DND-41 (cell line): Measurements from ENCODE around the gene MEIS3.

Experiments
- ATAC-seq: fragments of 200-7000 bp; cut with Tn5 transposase; 3 replicates; pipeline ENCODE4 v1.9.1; 2021; ENCODE audit warnings: low read depth; ENCODE audit not compliant: insufficient read depth
- DNase-seq: peaks from one replicate; pipeline ENCODE4 v3.0.0-alpha.2; 2020
- H2AFZ ChIP-seq: 2 replicates; pipeline ENCODE4 v1.6.0; 2012; ENCODE audit warnings: low read depth, low read length
- H3K27ac ChIP-seq: 2 replicates; pipeline ENCODE4 v1.5.1; 2012; ENCODE audit warnings: low read length, inconsistent platforms
- H3K27me3 ChIP-seq: fragments of 200-600 bp; sonication (generic); 2 replicates; pipeline ENCODE4 v1.6.0; 2012; ENCODE audit warnings: low read length, mild to moderate bottlenecking, inconsistent platforms; ENCODE audit not compliant: insufficient read depth, poor library complexity
- H3K36me3 ChIP-seq: 2 replicates; pipeline ENCODE4 v1.5.1; 2012; ENCODE audit warnings: low read length, inconsistent platforms; ENCODE audit not compliant: insufficient read depth
- H3K4me1 ChIP-seq: 2 replicates; pipeline ENCODE4 v1.5.1; 2012; ENCODE audit warnings: mild to moderate bottlenecking, low read length; ENCODE audit not compliant: insufficient read depth
- H3K4me2 ChIP-seq: 2 replicates; pipeline ENCODE4 v1.6.0; 2012; ENCODE audit warnings: mild to moderate bottlenecking, moderate library complexity, low read length, inconsistent platforms; ENCODE audit not compliant: insufficient read depth
- H3K4me3 ChIP-seq, 2 experiments: fragments of 200-600 bp in 1 of 2; shearing (Covaris generic) in 1 of 2; 2 replicates each; pipeline ENCODE4 v1.5.1; 2012 to 2016; ENCODE audit warnings: inconsistent platforms in 2 of 2, low read length in 2 of 2, mild to moderate bottlenecking in 2 of 2, low read depth in 1 of 2, moderate library complexity in 1 of 2
- H3K79me2 ChIP-seq: 2 replicates; pipeline ENCODE4 v1.6.0; 2012; ENCODE audit warnings: low read length, inconsistent platforms; ENCODE audit not compliant: insufficient read depth
- H3K9ac ChIP-seq: 2 replicates; pipeline ENCODE4 v1.6.0; 2012; ENCODE audit warnings: low read depth, mild to moderate bottlenecking, inconsistent platforms, low read length, moderate library complexity
- H3K9me3 ChIP-seq: 2 replicates; pipeline ENCODE4 v1.5.1; 2012; ENCODE audit warnings: low read length, moderate library complexity, mild to moderate bottlenecking, inconsistent platforms; ENCODE audit not compliant: insufficient read depth, severe bottlenecking
- H4K20me1 ChIP-seq: 2 replicates; pipeline ENCODE4 v1.6.0; 2012; ENCODE audit warnings: low read length; ENCODE audit not compliant: insufficient read depth
- EZH2 ChIP-seq: IDR thresholded peaks from 3 replicates; pipeline ENCODE4 v1.6.1; 2012; ENCODE audit warnings: borderline replicate concordance, low read depth, mild to moderate bottlenecking, moderate library complexity, low read length, inconsistent platforms; ENCODE audit not compliant: severe bottlenecking
- TF ChIP-seq, protein P1 (sequence below): IDR thresholded peaks from 2 replicates; pipeline ENCODE4 v1.5.1; 2012; ENCODE audit warnings: borderline replicate concordance, low read length, moderate library complexity, mild to moderate bottlenecking; ENCODE audit not compliant: poor library complexity, severe bottlenecking; ENCODE audit errors: extremely low read depth

Gene MEIS3

DNA sequence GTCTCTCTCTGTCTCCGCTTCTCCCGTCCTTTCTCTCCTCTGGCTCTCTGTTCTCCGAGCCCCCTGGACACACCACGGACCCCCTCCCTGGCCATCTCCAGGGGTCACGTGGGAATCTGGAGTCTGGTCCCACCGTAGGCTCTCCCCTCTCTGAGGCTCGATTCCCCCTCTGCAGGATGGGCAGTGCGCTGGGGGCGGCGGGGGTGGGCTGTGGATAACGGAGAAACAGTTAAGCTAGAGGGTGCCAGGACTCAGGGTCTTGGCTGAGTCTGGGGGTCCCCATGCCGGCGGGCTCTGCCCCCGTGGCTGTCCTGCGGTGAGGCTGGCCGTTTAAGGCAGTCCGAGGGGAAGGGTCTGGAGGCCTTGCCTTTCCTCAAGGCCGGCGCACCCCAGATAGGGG, 462 bp upstream of the MEIS3 start:
- Histone ChIP-seq H2AFZ (no peak overlapping the region), H3K27me3 (peaks cover 28% of the 10 kb centered on the region), H3K4me3 (no peak overlapping the region), H3K27ac (no peak overlapping the region), H3K9me3 (no peaks in the 10 kb centered on the region), H4K20me1 (peaks cover 5% of the 10 kb centered on the region; the same call in 1 of the 2 replicates), H3K79me2 (no peaks in the 10 kb centered on the region), H3K9ac (no peak overlapping the region), H3K4me1 (no peaks in the 10 kb centered on the region), H3K4me2 (no peak overlapping the region), H3K36me3 (no peaks in the 10 kb centered on the region)
- ATAC-seq (no peak), DNase-seq (no peak)
- TF ChIP-seq, protein P1, sequence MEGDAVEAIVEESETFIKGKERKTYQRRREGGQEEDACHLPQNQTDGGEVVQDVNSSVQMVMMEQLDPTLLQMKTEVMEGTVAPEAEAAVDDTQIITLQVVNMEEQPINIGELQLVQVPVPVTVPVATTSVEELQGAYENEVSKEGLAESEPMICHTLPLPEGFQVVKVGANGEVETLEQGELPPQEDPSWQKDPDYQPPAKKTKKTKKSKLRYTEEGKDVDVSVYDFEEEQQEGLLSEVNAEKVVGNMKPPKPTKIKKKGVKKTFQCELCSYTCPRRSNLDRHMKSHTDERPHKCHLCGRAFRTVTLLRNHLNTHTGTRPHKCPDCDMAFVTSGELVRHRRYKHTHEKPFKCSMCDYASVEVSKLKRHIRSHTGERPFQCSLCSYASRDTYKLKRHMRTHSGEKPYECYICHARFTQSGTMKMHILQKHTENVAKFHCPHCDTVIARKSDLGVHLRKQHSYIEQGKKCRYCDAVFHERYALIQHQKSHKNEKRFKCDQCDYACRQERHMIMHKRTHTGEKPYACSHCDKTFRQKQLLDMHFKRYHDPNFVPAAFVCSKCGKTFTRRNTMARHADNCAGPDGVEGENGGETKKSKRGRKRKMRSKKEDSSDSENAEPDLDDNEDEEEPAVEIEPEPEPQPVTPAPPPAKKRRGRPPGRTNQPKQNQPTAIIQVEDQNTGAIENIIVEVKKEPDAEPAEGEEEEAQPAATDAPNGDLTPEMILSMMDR: no peak
- TF ChIP-seq EZH2: no peak

DNA sequence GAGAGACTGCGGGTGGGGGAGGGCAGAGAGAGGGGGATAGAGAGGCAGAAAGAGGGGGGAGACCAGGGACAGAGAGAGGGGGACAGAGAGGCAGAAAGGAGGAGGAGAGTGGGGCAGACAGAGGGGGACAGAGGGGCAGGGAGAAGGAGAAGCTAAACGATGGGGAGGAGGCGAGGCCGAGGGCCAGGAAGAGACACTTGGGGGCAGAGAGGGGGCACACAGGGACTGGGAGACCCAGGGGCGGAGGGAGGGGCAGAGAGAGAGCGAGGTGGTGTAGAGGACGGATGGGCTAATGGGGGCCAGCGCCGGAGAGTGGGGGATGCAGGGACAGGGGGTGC, 666 bp downstream of the MEIS3 start:
- no peak overlapping the region for H3K27ac ChIP-seq
- no peaks in the 10 kb centered on the region for H3K79me2 ChIP-seq
- DNase-seq (no peak), ATAC-seq (no peak)
- H3K27me3 ChIP-seq: peaks cover 28% of the 10 kb centered on the region
- H4K20me1 ChIP-seq: peaks cover 5% of the 10 kb centered on the region; the same call in 1 of the 2 replicates
- no peak overlapping the region for H3K9ac ChIP-seq
- H3K4me2 ChIP-seq: no peak overlapping the region
- H3K9me3 ChIP-seq: no peaks in the 10 kb centered on the region
- no peaks in the 10 kb centered on the region for H3K4me1 ChIP-seq
- H3K4me3 ChIP-seq: no peak overlapping the region
- H2AFZ ChIP-seq: no peak overlapping the region
- H3K36me3 ChIP-seq: no peaks in the 10 kb centered on the region
- no peak for TF ChIP-seq EZH2
- TF ChIP-seq, protein P1: no peak

DNA sequence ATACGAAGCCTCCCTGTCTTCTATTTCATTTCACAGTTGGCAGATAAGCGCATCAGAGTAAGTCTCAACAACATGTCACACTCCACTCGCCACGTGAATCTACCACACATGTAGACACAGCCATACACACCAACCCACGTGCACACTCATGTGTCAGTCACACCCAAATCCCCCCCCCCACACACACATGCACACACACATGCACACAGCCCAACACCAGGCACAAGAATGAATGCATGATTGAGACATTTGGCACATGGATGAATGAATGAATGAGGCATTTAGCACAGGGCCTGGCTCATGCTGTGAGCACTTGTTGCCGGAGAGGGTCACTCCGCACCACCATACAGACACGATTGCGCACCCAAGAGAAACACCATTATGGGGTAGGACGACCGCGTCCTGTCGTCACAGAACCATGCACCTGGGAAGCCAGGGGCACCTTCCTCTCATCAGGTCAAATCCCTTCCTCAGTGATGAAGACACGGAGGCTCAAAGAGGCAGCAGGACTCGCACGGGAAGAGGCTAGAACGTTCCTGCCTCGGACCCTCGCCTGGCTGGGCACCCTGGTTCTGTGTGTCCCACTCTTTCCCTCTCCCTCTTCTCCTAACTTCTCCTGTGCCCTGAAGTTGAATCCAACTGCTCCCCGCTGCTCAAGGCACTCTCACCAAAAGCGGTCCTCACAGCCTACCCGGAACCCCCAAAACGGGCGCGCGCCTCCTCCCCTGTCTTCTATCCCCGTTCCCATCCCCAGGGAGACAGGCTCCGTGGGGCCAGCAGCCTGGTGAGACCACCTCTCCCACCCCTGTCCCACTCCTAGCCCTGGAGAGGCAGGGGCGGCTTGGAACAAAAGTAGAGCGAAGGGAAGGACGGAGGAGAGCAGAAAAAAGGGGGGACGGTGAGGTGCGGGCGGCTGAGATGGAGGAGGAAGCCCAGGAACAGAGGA, 1.3 kb downstream of the MEIS3 start:
- ATAC-seq (no peak), DNase-seq (no peak)
- H3K4me2 ChIP-seq: no peak overlapping the region
- no peak overlapping the region for H3K27ac ChIP-seq
- H3K4me1 ChIP-seq: no peaks in the 10 kb centered on the region
- H3K9ac ChIP-seq: no peak overlapping the region
- no peak overlapping the region for H2AFZ ChIP-seq
- TF ChIP-seq, protein P1: no peak
- TF ChIP-seq EZH2: no peak
- H3K79me2 ChIP-seq: no peaks in the 10 kb centered on the region
- H3K4me3 ChIP-seq: no peak overlapping the region
- H3K36me3 ChIP-seq: no peaks in the 10 kb centered on the region
- H3K9me3 ChIP-seq: no peaks in the 10 kb centered on the region
- H4K20me1 ChIP-seq: peaks cover 5% of the 10 kb centered on the region; the same call in 1 of the 2 replicates
- peaks cover 25% of the 10 kb centered on the region for H3K27me3 ChIP-seq
